Hematopoietic multipotent progenitor cell treated with erythropoietin and hydrocortisone succinate and interleukin-3 and kit ligand, for 15 days (in vitro differentiated cells): ENCODE measurements around the gene ZNF79.

Experiments
- DNase-seq: peaks from one replicate; pipeline ENCODE4 v3.0.0-alpha.2; 2015; ENCODE audit warnings: low spot score

ZNF79 gene

GRCh38 chr9:127426756-127427155 is 2.6 kb downstream of the ZNF79 start:
- DNase-seq: no peak

DNA sequence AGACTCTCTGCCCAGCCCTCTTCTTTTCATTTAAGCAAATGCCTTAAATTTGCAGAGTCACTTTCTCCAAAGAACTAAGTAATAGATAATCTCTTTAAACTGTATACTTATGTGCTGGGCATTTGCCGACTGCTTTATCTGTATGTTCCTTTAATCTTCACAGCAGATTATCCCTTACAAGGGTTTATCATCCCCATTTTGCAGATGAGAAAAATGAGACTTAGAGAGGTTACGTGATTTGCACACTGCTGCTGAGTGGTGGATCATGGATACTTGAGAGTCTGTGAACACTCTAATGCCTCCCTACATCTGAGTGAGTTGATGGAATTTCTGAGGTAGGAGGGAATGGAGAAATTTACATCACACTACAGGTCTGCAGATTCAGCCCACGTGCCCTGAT is 4.2 kb downstream of the ZNF79 start:
- DNase-seq: no peak

- DNase-seq: no peak
These were observed 6.2 kb downstream of the ZNF79 start for GRCh38 chr9:127430415-127430814.

- no peak for DNase-seq
These were observed 13.5 kb downstream of the ZNF79 start for GRCh38 chr9:127437497-127438264.

DNA sequence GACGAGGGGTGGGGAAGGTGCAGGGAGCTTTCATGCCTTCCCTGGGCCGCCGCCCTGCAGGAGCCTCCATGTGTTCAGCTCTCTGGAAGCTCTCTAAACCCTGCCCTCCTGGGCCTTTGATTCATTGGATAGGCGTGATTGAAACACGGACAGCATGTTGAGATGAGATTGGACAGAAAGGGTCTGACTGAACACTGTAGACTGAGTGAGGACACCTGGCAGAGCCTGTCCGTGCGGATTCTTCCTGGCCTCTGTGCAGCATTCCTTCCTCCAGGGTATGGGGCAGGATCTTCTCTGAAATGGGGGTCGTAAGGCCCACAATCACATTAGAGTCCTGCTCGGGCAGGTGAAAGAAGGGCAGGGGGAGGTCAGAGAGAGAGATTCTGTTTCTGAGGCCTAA is 14.2 kb downstream of the ZNF79 start:
- no peak for DNase-seq

- DNase-seq: no peak
These were observed 20.2 kb downstream of the ZNF79 start for GRCh38 chr9:127444283-127444920.

- DNase-seq: no peak
These were observed 21.0 kb downstream of the ZNF79 start for GRCh38 chr9:127444921-127445850.

DNA sequence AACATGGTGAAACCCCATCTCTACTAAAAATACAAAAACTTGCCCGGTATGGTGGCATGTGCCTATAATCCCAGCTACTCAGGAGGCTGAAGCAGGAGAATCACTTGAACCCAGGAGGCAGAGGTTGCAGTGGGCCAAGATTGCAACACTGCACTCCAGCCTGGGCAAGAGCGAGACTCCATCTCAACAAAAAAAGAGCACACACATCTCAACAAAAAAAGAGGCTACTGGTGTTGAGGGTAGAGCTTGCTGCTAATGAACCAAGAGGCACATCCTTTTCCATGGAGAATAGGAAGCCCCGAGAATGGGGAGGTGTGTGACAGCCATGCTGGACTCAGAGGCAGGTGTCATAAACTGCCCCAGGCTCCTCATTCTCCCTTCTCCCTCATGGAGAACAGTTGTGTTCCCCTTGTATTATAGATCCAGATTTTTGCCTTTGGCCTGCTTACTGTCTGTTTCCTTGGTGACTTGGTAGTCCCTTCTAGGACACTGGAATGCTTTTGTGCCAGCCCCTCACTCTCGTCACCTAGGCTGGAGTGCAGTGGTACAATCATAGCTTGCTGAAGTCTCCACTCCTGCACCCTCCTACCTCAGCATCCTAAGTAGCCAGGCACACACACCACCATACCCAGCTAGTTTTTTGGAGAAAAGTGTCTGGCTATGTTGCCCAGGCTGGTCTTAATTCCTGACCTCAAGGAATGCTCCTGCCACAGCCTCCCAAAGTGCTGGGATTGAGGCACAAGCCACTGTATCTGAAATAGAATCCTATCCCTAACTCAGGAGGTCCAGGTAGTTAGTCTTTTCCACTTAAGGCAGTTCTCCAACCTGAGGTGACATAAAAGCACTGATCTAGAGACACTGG is 21.9 kb downstream of the ZNF79 start:
- DNase-seq: no peak

- DNase-seq: no peak
These were observed 22.7 kb downstream of the ZNF79 start for GRCh38 chr9:127446713-127447415.

- DNase-seq: no peak
These were observed 23.4 kb downstream of the ZNF79 start for GRCh38 chr9:127447416-127448111.

DNA sequence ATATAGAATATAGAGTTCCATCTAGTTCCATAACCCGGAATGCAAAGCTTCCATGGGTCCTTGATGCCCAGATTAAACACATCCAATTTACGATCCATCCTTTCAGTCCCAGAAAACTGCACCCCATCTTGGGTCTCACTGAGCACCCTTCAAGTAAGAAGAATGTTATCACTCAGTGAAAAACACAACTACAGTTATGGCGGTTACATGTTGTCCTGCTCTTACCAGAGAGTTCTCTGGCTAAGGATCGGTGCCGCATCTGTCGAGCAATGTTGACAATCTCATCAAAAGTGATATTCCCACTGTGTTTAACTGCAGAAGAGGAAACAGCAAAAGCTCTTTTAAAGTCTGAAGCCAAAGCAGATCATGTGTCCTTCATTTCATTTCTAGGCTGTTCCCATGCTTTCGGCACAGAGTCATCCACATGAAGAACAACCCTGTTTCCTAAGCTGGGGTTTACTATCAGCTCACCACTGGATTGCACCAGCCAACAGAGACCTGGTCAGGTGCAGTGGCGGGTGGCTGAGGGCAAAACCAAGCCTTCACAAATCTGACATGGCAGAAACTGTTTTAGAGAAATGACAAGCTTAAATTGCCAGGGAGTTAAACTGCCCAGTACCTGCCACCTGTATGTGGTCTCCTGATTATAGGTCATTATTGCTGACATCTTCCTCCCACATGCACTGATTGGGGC is 24.1 kb downstream of the ZNF79 start:
- DNase-seq: no peak

DNA sequence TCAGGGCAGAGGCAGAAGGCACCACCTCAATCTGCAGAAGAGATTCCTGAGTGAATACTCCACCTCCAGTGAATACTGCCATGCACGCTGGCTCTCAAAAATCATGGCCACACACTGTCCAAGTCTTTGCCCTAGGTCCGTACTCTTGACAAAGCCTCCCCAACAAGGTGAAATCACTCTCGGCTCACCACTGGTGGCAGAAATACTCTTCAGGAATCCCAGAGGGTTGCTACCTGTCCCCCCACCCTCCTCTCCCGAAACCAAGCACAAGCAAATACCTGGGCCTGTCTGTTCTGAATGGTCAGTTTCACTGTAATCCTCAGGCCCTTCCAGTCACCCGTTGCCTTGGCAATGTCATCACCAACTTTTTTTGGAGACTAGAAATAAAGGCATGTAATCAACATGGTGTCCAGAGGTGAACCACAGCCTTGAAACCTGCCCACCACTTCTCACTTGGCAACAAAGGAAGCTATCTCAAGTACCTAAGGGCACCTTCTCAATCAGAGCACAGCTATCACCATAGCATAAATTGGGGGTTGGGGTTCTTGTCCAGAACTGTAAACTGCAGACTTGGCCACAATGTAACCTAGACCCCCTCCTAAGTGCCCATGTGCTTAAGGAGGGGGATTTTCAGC is 25.3 kb downstream of the ZNF79 start:
- DNase-seq: no peak

GRCh38 chr9:127450243-127450760 is 26.1 kb downstream of the ZNF79 start:
- DNase-seq: peak; percentile 34

GRCh38 chr9:127450830-127451607 is 26.8 kb downstream of the ZNF79 start, which contains the start of the genes LRSAM1 and RPL12:
Gene LRSAM1, plus strand, starts transcription at chr9:127451510. Its CDS starts 3,018 bp downstream, at chr9:127454528.
Gene RPL12, minus strand, starts transcription at chr9:127451406. Its CDS starts 89 bp downstream, at chr9:127451317.
- peak; percentile 97 for DNase-seq

DNA sequence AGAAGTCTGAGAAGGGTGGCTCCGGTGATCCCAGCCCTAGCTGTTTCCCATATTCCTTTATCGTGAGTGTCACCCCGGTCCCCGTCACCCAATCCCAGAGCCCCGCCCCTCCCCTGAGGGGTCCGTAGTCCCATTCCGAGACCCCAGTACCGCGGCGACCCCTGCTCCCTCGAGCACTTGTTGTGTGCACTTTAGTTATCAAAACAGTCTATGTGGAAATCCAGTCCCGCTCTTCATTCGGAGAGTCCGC is 27.4 kb downstream of the ZNF79 start:
- no peak for DNase-seq

DNA sequence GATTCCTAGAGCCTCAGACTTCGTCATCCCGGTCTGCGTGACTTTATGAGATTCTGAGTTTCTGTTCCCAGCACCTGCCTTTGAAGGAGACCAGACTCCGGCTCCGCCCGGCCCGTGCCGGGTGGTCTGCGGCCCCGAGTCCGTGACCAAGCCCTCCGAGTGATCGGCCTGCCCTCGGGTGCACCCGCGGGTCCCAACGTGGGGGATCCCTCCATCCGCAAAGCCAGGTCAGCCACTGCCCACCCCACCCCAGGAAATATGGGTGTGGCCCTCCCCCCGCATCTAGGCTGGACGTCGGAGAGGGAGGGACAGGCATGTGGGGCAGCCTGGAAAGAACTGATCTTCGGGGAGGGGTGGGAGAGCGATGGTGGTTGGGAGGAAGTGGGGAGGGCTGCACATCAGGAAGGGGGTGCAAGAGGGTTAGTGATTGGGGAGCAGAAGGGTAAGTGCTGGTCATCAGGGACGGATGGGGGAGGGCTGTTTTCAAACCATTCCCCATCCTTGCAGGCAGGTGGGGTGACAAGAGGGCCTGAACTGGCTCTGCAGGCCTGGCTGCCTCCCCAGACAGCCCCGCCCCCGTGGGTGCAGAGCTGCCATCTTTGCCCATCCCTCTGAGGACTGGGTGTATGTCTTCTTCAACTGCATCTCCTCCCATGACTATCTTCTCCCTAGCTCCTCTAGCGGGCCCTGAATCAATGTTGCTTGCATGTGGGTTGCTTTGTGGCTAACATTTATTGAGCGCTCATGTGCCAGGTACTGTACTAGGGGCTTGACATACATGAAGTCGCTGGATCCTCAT is 27.9 kb downstream of the ZNF79 start:
- peak; percentile 79 for DNase-seq

GRCh38 chr9:127452691-127453090 is 28.5 kb downstream of the ZNF79 start:
- peak; percentile 60 for DNase-seq
